GM20000 (cell line): ENCODE measurements around the gene PCDHA1.
A peak's percentile ranks its signal among the peaks of the same experiment; 100 is the strongest.

Source experiments
- DNase-seq: peaks from one replicate; pipeline ENCODE4 v3.0.0; 2012; ENCODE audit warnings: low spot score
- CTCF ChIP-seq: IDR thresholded peaks from 2 replicates; pipeline ENCODE4 v1.5.1; 2012; ENCODE audit warnings: mild to moderate bottlenecking, control low read depth; ENCODE audit errors: extremely low read depth, missing control alignments

PCDHA1 gene

GRCh38 chr5:141032626-141033025 is 246.7 kb downstream of the PCDHA1 start:
- TF ChIP-seq CTCF = no peak
- DNase-seq = no peak

- no peak for DNase-seq
- no peak for TF ChIP-seq CTCF
Measured at GRCh38 chr5:141039061-141039460, 253.1 kb downstream of the PCDHA1 start.

GRCh38 chr5:141039517-141039916 is 253.6 kb downstream of the PCDHA1 start:
- no peak for DNase-seq
- no peak for TF ChIP-seq CTCF

GRCh38 chr5:141040093-141040770 is 254.3 kb downstream of the PCDHA1 start:
- no peak for DNase-seq
- TF ChIP-seq CTCF = no peak

GRCh38 chr5:141040771-141041426 is 255.0 kb downstream of the PCDHA1 start:
- peak; percentile 50 for DNase-seq
- TF ChIP-seq CTCF = peak; percentile 0

- TF ChIP-seq CTCF = no peak
- DNase-seq = no peak
Measured at GRCh38 chr5:141041427-141041785, 255.5 kb downstream of the PCDHA1 start.

GRCh38 chr5:141042555-141042954 is 256.6 kb downstream of the PCDHA1 start:
- DNase-seq = no peak
- no peak for TF ChIP-seq CTCF
